Measurements from ENCODE around the gene INAVA.
A peak's percentile ranks its signal among the peaks of the same experiment; 100 is the strongest.

Gene INAVA

GRCh38 chr1:200894712-200895442, at the start of gene INAVA:
TSS of gene INAVA (plus strand) at chr1:200894900. CDS start at chr1:200898401, 3,501 bp downstream.
- no peak within 1 kb of the TSS for H3K27ac ChIP-seq (ENCODE audit: low read length)
- DNase-seq (no peak), ATAC-seq (ENCODE audit: insufficient read depth, low read depth) (0 out of 3 replicates have a peak, but pooled peaks have one; percentile 27)
- H3K27me3 ChIP-seq (ENCODE audit: insufficient read depth, low read length, poor library complexity), result no peaks in the 10 kb centered on the region
- no peaks in the 10 kb centered on the region for H3K9me3 ChIP-seq (ENCODE audit: insufficient read depth, low read length, severe bottlenecking)
- H3K4me3 ChIP-seq (ENCODE audit: low read depth in 1 of 2, low read length in 2 of 2), result no peak within 1 kb of the TSS
- no peaks in the 10 kb centered on the region for H3K79me2 ChIP-seq (ENCODE audit: insufficient read depth, low read length)
- no peak within 1 kb of the TSS for H2AFZ ChIP-seq (ENCODE audit: low read depth, low read length)
- no peaks in the 10 kb centered on the region for H3K4me1 ChIP-seq (ENCODE audit: insufficient read depth, low read length)
- no peaks in the 10 kb centered on the region for H3K36me3 ChIP-seq (ENCODE audit: insufficient read depth, low read length)
- no peak within 1 kb of the TSS for H3K9ac ChIP-seq (ENCODE audit: low read depth, low read length)
- no peak within 1 kb of the TSS for H3K4me2 ChIP-seq (ENCODE audit: insufficient read depth, low read length)
- H4K20me1 ChIP-seq (ENCODE audit: insufficient read depth, low read length), result no peaks in the 10 kb centered on the region
- TF ChIP-seq EZH2 (IDR thresholded peaks at IDR 0.05; ENCODE audit: borderline replicate concordance, low read depth, low read length, severe bottlenecking) (no peak), CTCF (IDR thresholded peaks at IDR 0.05; ENCODE audit: borderline replicate concordance, extremely low read depth, low read length, poor library complexity, severe bottlenecking) (no peak)

- no peak overlapping the region for H2AFZ ChIP-seq (ENCODE audit: low read depth, low read length)
- H3K36me3 ChIP-seq (ENCODE audit: insufficient read depth, low read length), result no peaks in the 10 kb centered on the region
- TF ChIP-seq EZH2 (IDR thresholded peaks at IDR 0.05; ENCODE audit: borderline replicate concordance, low read depth, low read length, severe bottlenecking) (no peak), CTCF (IDR thresholded peaks at IDR 0.05; ENCODE audit: borderline replicate concordance, extremely low read depth, low read length, poor library complexity, severe bottlenecking) (no peak)
- DNase-seq (no peak), ATAC-seq (ENCODE audit: insufficient read depth, low read depth) (no peak)
- no peaks in the 10 kb centered on the region for H4K20me1 ChIP-seq (ENCODE audit: insufficient read depth, low read length)
- H3K4me3 ChIP-seq (ENCODE audit: low read depth in 1 of 2, low read length in 2 of 2), result no peak overlapping the region
- no peak overlapping the region for H3K4me2 ChIP-seq (ENCODE audit: insufficient read depth, low read length)
- no peak overlapping the region for H3K27ac ChIP-seq (ENCODE audit: low read length)
- no peaks in the 10 kb centered on the region for H3K4me1 ChIP-seq (ENCODE audit: insufficient read depth, low read length)
- no peaks in the 10 kb centered on the region for H3K79me2 ChIP-seq (ENCODE audit: insufficient read depth, low read length)
- H3K9ac ChIP-seq (ENCODE audit: low read depth, low read length), result no peak overlapping the region
- H3K9me3 ChIP-seq (ENCODE audit: insufficient read depth, low read length, severe bottlenecking), result no peaks in the 10 kb centered on the region
- H3K27me3 ChIP-seq (ENCODE audit: insufficient read depth, low read length, poor library complexity), result no peaks in the 10 kb centered on the region
Observed at GRCh38 chr1:200845360-200845759, 49.3 kb upstream of the INAVA start.

- Histone ChIP-seq H3K27me3 (ENCODE audit: insufficient read depth, low read length, poor library complexity) (no peaks in the 10 kb centered on the region), H3K4me2 (ENCODE audit: insufficient read depth, low read length) (no peak overlapping the region), H3K4me3 (ENCODE audit: low read depth in 1 of 2, low read length in 2 of 2) (no peak overlapping the region), H3K9ac (ENCODE audit: low read depth, low read length) (no peak overlapping the region), H2AFZ (ENCODE audit: low read depth, low read length) (no peak overlapping the region), H3K9me3 (ENCODE audit: insufficient read depth, low read length, severe bottlenecking) (no peaks in the 10 kb centered on the region), H4K20me1 (ENCODE audit: insufficient read depth, low read length) (no peaks in the 10 kb centered on the region), H3K79me2 (ENCODE audit: insufficient read depth, low read length) (no peaks in the 10 kb centered on the region), H3K27ac (ENCODE audit: low read length) (no peak overlapping the region), H3K36me3 (ENCODE audit: insufficient read depth, low read length) (no peaks in the 10 kb centered on the region), H3K4me1 (ENCODE audit: insufficient read depth, low read length) (no peaks in the 10 kb centered on the region)
- ATAC-seq (ENCODE audit: insufficient read depth, low read depth) (no peak), DNase-seq (no peak)
- TF ChIP-seq CTCF (IDR thresholded peaks at IDR 0.05; ENCODE audit: borderline replicate concordance, extremely low read depth, low read length, poor library complexity, severe bottlenecking) (no peak), EZH2 (IDR thresholded peaks at IDR 0.05; ENCODE audit: borderline replicate concordance, low read depth, low read length, severe bottlenecking) (no peak)
Observed at GRCh38 chr1:200846398-200846797, 48.3 kb upstream of the INAVA start.

Measured in DND-41 (cell line).